ENCODE data around the gene PELI2.

PELI2 gene

GRCh38 chr14:56340932-56341331 lies 222.7 kb downstream of the PELI2 start:
- Histone ChIP-seq H3K27ac (ENCODE audit: low read depth, low read length) (no peak overlapping the region), H3K9me2 (replicated peaks; ENCODE audit: insufficient read depth, low read length) (no peaks in the 10 kb centered on the region), H3K27me3 (ENCODE audit: low read length) (no peaks in the 10 kb centered on the region), H3K4me3 (ENCODE audit: insufficient read depth, low read length, poor library complexity, severe bottlenecking) (no peak overlapping the region), H2AFZ (ENCODE audit: low read depth, low read length, severe bottlenecking) (no peak overlapping the region), H4K20me1 (ENCODE audit: low read depth, low read length) (no peaks in the 10 kb centered on the region), H3K36me3 (ENCODE audit: low read length) (no peaks in the 10 kb centered on the region), H3K4me2 (ENCODE audit: low read depth, low read length, poor library complexity, severe bottlenecking) (no peak overlapping the region), H3K9ac (ENCODE audit: low read length) (no peak overlapping the region), H3F3A (ENCODE audit: insufficient read depth) (no peaks in the 10 kb centered on the region), H3K9me3 (ENCODE audit: insufficient read depth, low read length) (no peaks in the 10 kb centered on the region), H3K79me2 (ENCODE audit: insufficient read depth, low read length) (no peaks in the 10 kb centered on the region)
- TF ChIP-seq EZH2phosphoT487 (conservative IDR thresholded peaks at IDR 0.05; ENCODE audit: low read length): no peak
- no peak for TF ChIP-seq CTCF (IDR thresholded peaks at IDR 0.05; ENCODE audit: insufficient read depth, low read length, poor library complexity, severe bottlenecking)

- Histone ChIP-seq H3K27ac (ENCODE audit: low read depth, low read length) (no peak overlapping the region), H3K36me3 (ENCODE audit: low read length) (no peaks in the 10 kb centered on the region), H3K9me3 (ENCODE audit: insufficient read depth, low read length) (no peaks in the 10 kb centered on the region), H3K4me3 (ENCODE audit: insufficient read depth, low read length, poor library complexity, severe bottlenecking) (no peak overlapping the region), H2AFZ (ENCODE audit: low read depth, low read length, severe bottlenecking) (no peak overlapping the region), H3K9me2 (replicated peaks; ENCODE audit: insufficient read depth, low read length) (no peaks in the 10 kb centered on the region), H3K79me2 (ENCODE audit: insufficient read depth, low read length) (no peaks in the 10 kb centered on the region), H3F3A (ENCODE audit: insufficient read depth) (no peaks in the 10 kb centered on the region), H3K9ac (ENCODE audit: low read length) (no peak overlapping the region), H3K4me2 (ENCODE audit: low read depth, low read length, poor library complexity, severe bottlenecking) (no peak overlapping the region), H3K27me3 (ENCODE audit: low read length) (no peaks in the 10 kb centered on the region), H4K20me1 (ENCODE audit: low read depth, low read length) (no peaks in the 10 kb centered on the region)
- TF ChIP-seq CTCF (IDR thresholded peaks at IDR 0.05; ENCODE audit: insufficient read depth, low read length, poor library complexity, severe bottlenecking) (no peak), EZH2phosphoT487 (conservative IDR thresholded peaks at IDR 0.05; ENCODE audit: low read length) (no peak)
Observed at GRCh38 chr14:56341766-56342493, 223.7 kb downstream of the PELI2 start.

- H3K79me2 ChIP-seq (ENCODE audit: insufficient read depth, low read length): no peaks in the 10 kb centered on the region
- H3K9ac ChIP-seq (ENCODE audit: low read length): no peak overlapping the region
- no peak overlapping the region for H3K4me3 ChIP-seq (ENCODE audit: insufficient read depth, low read length, poor library complexity, severe bottlenecking)
- H3K9me3 ChIP-seq (ENCODE audit: insufficient read depth, low read length): no peaks in the 10 kb centered on the region
- no peak overlapping the region for H3K4me2 ChIP-seq (ENCODE audit: low read depth, low read length, poor library complexity, severe bottlenecking)
- TF ChIP-seq CTCF (IDR thresholded peaks at IDR 0.05; ENCODE audit: insufficient read depth, low read length, poor library complexity, severe bottlenecking): no peak
- no peak for TF ChIP-seq EZH2phosphoT487 (conservative IDR thresholded peaks at IDR 0.05; ENCODE audit: low read length)
- H2AFZ ChIP-seq (ENCODE audit: low read depth, low read length, severe bottlenecking): no peak overlapping the region
- no peaks in the 10 kb centered on the region for H3K27me3 ChIP-seq (ENCODE audit: low read length)
- no peaks in the 10 kb centered on the region for H3K9me2 ChIP-seq (replicated peaks; ENCODE audit: insufficient read depth, low read length)
- H3K27ac ChIP-seq (ENCODE audit: low read depth, low read length): no peak overlapping the region
- H4K20me1 ChIP-seq (ENCODE audit: low read depth, low read length): no peaks in the 10 kb centered on the region
- no peaks in the 10 kb centered on the region for H3K36me3 ChIP-seq (ENCODE audit: low read length)
- H3F3A ChIP-seq (ENCODE audit: insufficient read depth): no peaks in the 10 kb centered on the region
Observed at GRCh38 chr14:56342494-56342942, 224.3 kb downstream of the PELI2 start.

Measured in SU-DHL-6 (cell line).